Cortex of kidney (tissue), 1 donor: Measurements from ENCODE around the gene LGI1.
"Not testable (repeated sequence)": the region's sequence is repeated elsewhere in the genome, so short reads cannot be mapped to it uniquely, and the experiment has no call there.

ENCODE experiments used
- DNase-seq: peaks from one replicate; lab custom pipeline; 2025; lab: John Stamatoyannopoulos, UW

Gene LGI1

GRCh38 chr10:93807371-93807770 lies 49.6 kb downstream of the LGI1 start:
- DNase-seq, result no peak

GRCh38 chr10:93812659-93813338 lies 55.1 kb downstream of the LGI1 start:
- DNase-seq, result no peak

GRCh38 chr10:93813507-93814465 lies 56.0 kb downstream of the LGI1 start:
- no peak for DNase-seq

- DNase-seq, result no peak
These were observed 57.8 kb downstream of the LGI1 start for GRCh38 chr10:93815304-93816096.

GRCh38 chr10:93816123-93816747 lies 58.5 kb downstream of the LGI1 start:
- DNase-seq, result no peak

GRCh38 chr10:93818086-93818485 lies 60.4 kb downstream of the LGI1 start:
- DNase-seq, result no peak

- no peak for DNase-seq
These were observed 61.8 kb downstream of the LGI1 start for GRCh38 chr10:93819520-93819919.

GRCh38 chr10:93820434-93820833 lies 62.7 kb downstream of the LGI1 start:
- DNase-seq, result no peak

GRCh38 chr10:93821051-93821772 lies 63.5 kb downstream of the LGI1 start:
- no peak for DNase-seq

GRCh38 chr10:93826355-93826754 lies 68.6 kb downstream of the LGI1 start:
- no peak for DNase-seq

- no peak for DNase-seq
These were observed 69.5 kb downstream of the LGI1 start for GRCh38 chr10:93827056-93827804.

GRCh38 chr10:93831065-93831464 lies 73.3 kb downstream of the LGI1 start:
- DNase-seq, result not testable (repeated sequence)

GRCh38 chr10:93835770-93836169 lies 78.0 kb downstream of the LGI1 start:
- no peak for DNase-seq

- no peak for DNase-seq
These were observed 80.1 kb downstream of the LGI1 start for GRCh38 chr10:93837822-93838221.

- DNase-seq, result no peak
These were observed 80.5 kb downstream of the LGI1 start for GRCh38 chr10:93838278-93838677.

GRCh38 chr10:93841961-93842360 lies 84.2 kb downstream of the LGI1 start:
- DNase-seq, result no peak

GRCh38 chr10:93844979-93845626 lies 87.4 kb downstream of the LGI1 start:
- DNase-seq, result no peak
